Stimulated activated memory B cell treated with anti-CD40 and anti-IgM and Interleukin-4, amounts not matched to agents 10 μg/mL and 1 μg/mL and 100 μg/mL, for 72 hours (primary cell): Measurements from ENCODE around the gene ATXN7L1.
A peak's percentile ranks its signal among the peaks of the same experiment; 100 is the strongest.
"Not testable (repeated sequence)": the region's sequence is repeated elsewhere in the genome, so short reads cannot be mapped to it uniquely, and the experiment has no call there.

ENCODE experiments used
- ATAC-seq: fragments of 150-1000 bp; cut with Tn5 transposase; 2 replicates; pipeline ENCODE4 v1.10.0; 2021
- H3K27ac Mint-ChIP-seq: one replicate; pipeline ENCODE4 v1.8.0; 2022; ENCODE audit warnings: mild to moderate bottlenecking, mixed read lengths
- H3K27me3 Mint-ChIP-seq: one replicate; pipeline ENCODE4 v1.8.0; 2022; ENCODE audit warnings: mixed read lengths
- H3K36me3 Mint-ChIP-seq: one replicate; pipeline ENCODE4 v1.8.0; 2022; ENCODE audit warnings: mixed read lengths
- H3K4me1 Mint-ChIP-seq: one replicate; pipeline ENCODE4 v1.8.0; 2022; ENCODE audit warnings: mixed read lengths
- H3K4me3 Mint-ChIP-seq: one replicate; pipeline ENCODE4 v1.8.0; 2022; ENCODE audit warnings: mild to moderate bottlenecking, moderate library complexity, mixed read lengths
- H3K9me3 Mint-ChIP-seq: one replicate; pipeline ENCODE4 v1.8.0; 2022; ENCODE audit warnings: mixed read lengths

The ATXN7L1 gene

GRCh38 chr7:105854498-105854897 lies 21.9 kb downstream of the ATXN7L1 start:
- Mint-ChIP-seq H3K36me3 (no peaks in the 10 kb centered on the region), H3K27ac (no peak overlapping the region), H3K4me3 (no peak overlapping the region), H3K27me3 (no peaks in the 10 kb centered on the region), H3K9me3 (no peaks in the 10 kb centered on the region), H3K4me1 (peaks cover 25% of the 10 kb centered on the region)
- ATAC-seq: no peak

- ATAC-seq: no peak
- Mint-ChIP-seq H3K27ac (no peak overlapping the region), H3K4me3 (no peak overlapping the region), H3K36me3 (no peaks in the 10 kb centered on the region), H3K4me1 (peaks cover 30% of the 10 kb centered on the region), H3K27me3 (no peaks in the 10 kb centered on the region), H3K9me3 (no peaks in the 10 kb centered on the region)
These were observed 22.4 kb downstream of the ATXN7L1 start for GRCh38 chr7:105853931-105854419.

- Mint-ChIP-seq H3K36me3 (no peaks in the 10 kb centered on the region), H3K27me3 (no peaks in the 10 kb centered on the region), H3K27ac (peak overlapping the region; percentile 5), H3K4me1 (peaks cover 33% of the 10 kb centered on the region), H3K4me3 (no peak overlapping the region), H3K9me3 (no peaks in the 10 kb centered on the region)
- ATAC-seq: no peak
These were observed 25.3 kb downstream of the ATXN7L1 start for GRCh38 chr7:105851064-105851463.

- Mint-ChIP-seq H3K27ac (peak overlapping the region; percentile 72), H3K27me3 (no peaks in the 10 kb centered on the region), H3K36me3 (no peaks in the 10 kb centered on the region), H3K4me1 (peaks cover 33% of the 10 kb centered on the region), H3K4me3 (no peak overlapping the region), H3K9me3 (no peaks in the 10 kb centered on the region)
- peak; percentile 68 for ATAC-seq
These were observed 27.1 kb downstream of the ATXN7L1 start for GRCh38 chr7:105849122-105849855.

- no peak for ATAC-seq
- Mint-ChIP-seq H3K27me3 (no peaks in the 10 kb centered on the region), H3K4me1 (peaks cover 31% of the 10 kb centered on the region), H3K9me3 (peaks cover 2% of the 10 kb centered on the region), H3K27ac (no peak overlapping the region), H3K36me3 (no peaks in the 10 kb centered on the region), H3K4me3 (no peak overlapping the region)
These were observed 30.0 kb downstream of the ATXN7L1 start for GRCh38 chr7:105846404-105846803.

GRCh38 chr7:105844681-105845080 lies 31.7 kb downstream of the ATXN7L1 start:
- H3K4me3 Mint-ChIP-seq, ATAC-seq, H3K36me3 Mint-ChIP-seq, H3K9me3 Mint-ChIP-seq, H3K27me3 Mint-ChIP-seq, H3K27ac Mint-ChIP-seq: not testable (repeated sequence)
- peaks cover 16% of the 10 kb centered on the region for H3K4me1 Mint-ChIP-seq

- no peaks in the 10 kb centered on the region for H3K27me3 Mint-ChIP-seq
- no peak for ATAC-seq
- peaks cover 6% of the 10 kb centered on the region for H3K4me1 Mint-ChIP-seq
- H3K4me3 Mint-ChIP-seq: no peak overlapping the region
- H3K36me3 Mint-ChIP-seq: no peaks in the 10 kb centered on the region
- H3K9me3 Mint-ChIP-seq: peaks cover 2% of the 10 kb centered on the region
- no peak overlapping the region for H3K27ac Mint-ChIP-seq
These were observed 34.5 kb downstream of the ATXN7L1 start for GRCh38 chr7:105841866-105842265.

GRCh38 chr7:105840981-105841749 lies 35.2 kb downstream of the ATXN7L1 start:
- Mint-ChIP-seq H3K4me1 (peaks cover 6% of the 10 kb centered on the region), H3K36me3 (no peaks in the 10 kb centered on the region), H3K4me3 (no peak overlapping the region), H3K27me3 (no peaks in the 10 kb centered on the region), H3K27ac (no peak overlapping the region), H3K9me3 (peaks cover 2% of the 10 kb centered on the region)
- no peak for ATAC-seq

- H3K36me3 Mint-ChIP-seq: no peaks in the 10 kb centered on the region
- H3K27me3 Mint-ChIP-seq: no peaks in the 10 kb centered on the region
- H3K9me3 Mint-ChIP-seq: peaks cover 2% of the 10 kb centered on the region
- no peak for ATAC-seq
- H3K4me3 Mint-ChIP-seq: no peak overlapping the region
- no peak overlapping the region for H3K27ac Mint-ChIP-seq
- H3K4me1 Mint-ChIP-seq: peaks cover 6% of the 10 kb centered on the region
These were observed 37.1 kb downstream of the ATXN7L1 start for GRCh38 chr7:105839266-105839665.

- Mint-ChIP-seq H3K4me3 (no peak overlapping the region), H3K27me3 (no peaks in the 10 kb centered on the region), H3K4me1 (peaks cover 6% of the 10 kb centered on the region), H3K9me3 (no peaks in the 10 kb centered on the region), H3K36me3 (no peaks in the 10 kb centered on the region), H3K27ac (no peak overlapping the region)
- ATAC-seq: no peak
These were observed 37.7 kb downstream of the ATXN7L1 start for GRCh38 chr7:105838627-105839231.

- no peak overlapping the region for H3K4me3 Mint-ChIP-seq
- peaks cover 6% of the 10 kb centered on the region for H3K4me1 Mint-ChIP-seq
- ATAC-seq: no peak
- no peaks in the 10 kb centered on the region for H3K36me3 Mint-ChIP-seq
- no peaks in the 10 kb centered on the region for H3K9me3 Mint-ChIP-seq
- no peaks in the 10 kb centered on the region for H3K27me3 Mint-ChIP-seq
- no peak overlapping the region for H3K27ac Mint-ChIP-seq
These were observed 38.4 kb downstream of the ATXN7L1 start for GRCh38 chr7:105837765-105838626.

- Mint-ChIP-seq H3K4me3 (no peak overlapping the region), H3K4me1 (no peaks in the 10 kb centered on the region), H3K27me3 (no peaks in the 10 kb centered on the region), H3K27ac (no peak overlapping the region), H3K9me3 (no peaks in the 10 kb centered on the region), H3K36me3 (no peaks in the 10 kb centered on the region)
- ATAC-seq: no peak
These were observed 41.0 kb downstream of the ATXN7L1 start for GRCh38 chr7:105835441-105835840.

- Mint-ChIP-seq H3K27ac (no peak overlapping the region), H3K4me3 (no peak overlapping the region), H3K27me3 (no peaks in the 10 kb centered on the region), H3K36me3 (no peaks in the 10 kb centered on the region), H3K4me1 (no peaks in the 10 kb centered on the region), H3K9me3 (no peaks in the 10 kb centered on the region)
- no peak for ATAC-seq
These were observed 44.4 kb downstream of the ATXN7L1 start for GRCh38 chr7:105831824-105832535.

- H3K27ac Mint-ChIP-seq: no peak overlapping the region
- H3K4me1 Mint-ChIP-seq: no peaks in the 10 kb centered on the region
- no peaks in the 10 kb centered on the region for H3K27me3 Mint-ChIP-seq
- no peak for ATAC-seq
- H3K9me3 Mint-ChIP-seq: no peaks in the 10 kb centered on the region
- H3K4me3 Mint-ChIP-seq: no peak overlapping the region
- H3K36me3 Mint-ChIP-seq: no peaks in the 10 kb centered on the region
These were observed 45.1 kb downstream of the ATXN7L1 start for GRCh38 chr7:105831302-105831620.
